Measurements from ENCODE around the gene POLR1E. TPM values are rescaled to one million over a fixed set of nuclear protein-coding genes. Genes with fewer than 3 reads are reported as not detected.

The POLR1E gene
- polyA plus RNA-seq, 3 donors: 2.3 to 4.1 (median 2.4) TPM

DNA sequence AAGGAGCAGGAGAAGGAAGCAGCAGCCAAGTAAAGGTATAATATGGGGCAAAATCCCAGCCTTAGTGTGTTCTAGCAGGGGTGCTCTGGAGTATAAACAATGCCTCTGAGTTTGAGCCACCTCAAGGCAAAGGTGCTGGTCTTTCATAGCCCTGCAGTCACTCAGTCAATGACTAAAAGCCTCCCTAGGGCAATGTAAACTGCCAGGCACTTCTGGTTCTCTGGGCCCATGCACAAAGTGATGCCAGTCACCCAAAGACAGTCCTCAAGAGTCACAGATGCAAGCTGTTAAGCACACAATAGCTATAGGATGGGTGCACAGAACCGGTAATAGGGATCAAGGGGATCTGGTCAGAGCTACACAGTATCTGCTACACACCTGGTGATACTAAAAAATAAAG lies 33.1 kb upstream of the POLR1E start:
- no peak overlapping the region for H3K4me3 Mint-ChIP-seq
- no peaks in the 10 kb centered on the region for H3K9me3 ChIP-seq (replicated peaks in 1 of 2; ENCODE audit: control insufficient read depth in 1 of 2, insufficient read depth in 1 of 2, low read length in 2 of 2)
- no peak for DNase-seq
- peaks cover 2% of the 10 kb centered on the region for H3K4me1 Mint-ChIP-seq
- H3K27ac Mint-ChIP-seq: no peak overlapping the region
- H3K27ac ChIP-seq (ENCODE audit: low read depth in 1 of 2, low read length in 2 of 2): no peak overlapping the region
- peaks cover 14% of the 10 kb centered on the region for H4K20me1 ChIP-seq (ENCODE audit: insufficient read depth, low read length)
- no peaks in the 10 kb centered on the region for H3K4me1 ChIP-seq (ENCODE audit: control insufficient read depth in 1 of 2, insufficient read depth in 2 of 2, low read length in 2 of 2)
- no CpG with 5 or more reads among the region's 1 CpG for WGBS (ENCODE audit: insufficient coverage)
- H3K27me3 ChIP-seq (ENCODE audit: control insufficient read depth in 2 of 2, insufficient read depth in 2 of 2, low read length in 2 of 2): no peaks in the 10 kb centered on the region
- no peaks in the 10 kb centered on the region for H3K27me3 Mint-ChIP-seq (ENCODE audit: low read depth in 3 of 3)
- TF ChIP-seq, protein P1, sequence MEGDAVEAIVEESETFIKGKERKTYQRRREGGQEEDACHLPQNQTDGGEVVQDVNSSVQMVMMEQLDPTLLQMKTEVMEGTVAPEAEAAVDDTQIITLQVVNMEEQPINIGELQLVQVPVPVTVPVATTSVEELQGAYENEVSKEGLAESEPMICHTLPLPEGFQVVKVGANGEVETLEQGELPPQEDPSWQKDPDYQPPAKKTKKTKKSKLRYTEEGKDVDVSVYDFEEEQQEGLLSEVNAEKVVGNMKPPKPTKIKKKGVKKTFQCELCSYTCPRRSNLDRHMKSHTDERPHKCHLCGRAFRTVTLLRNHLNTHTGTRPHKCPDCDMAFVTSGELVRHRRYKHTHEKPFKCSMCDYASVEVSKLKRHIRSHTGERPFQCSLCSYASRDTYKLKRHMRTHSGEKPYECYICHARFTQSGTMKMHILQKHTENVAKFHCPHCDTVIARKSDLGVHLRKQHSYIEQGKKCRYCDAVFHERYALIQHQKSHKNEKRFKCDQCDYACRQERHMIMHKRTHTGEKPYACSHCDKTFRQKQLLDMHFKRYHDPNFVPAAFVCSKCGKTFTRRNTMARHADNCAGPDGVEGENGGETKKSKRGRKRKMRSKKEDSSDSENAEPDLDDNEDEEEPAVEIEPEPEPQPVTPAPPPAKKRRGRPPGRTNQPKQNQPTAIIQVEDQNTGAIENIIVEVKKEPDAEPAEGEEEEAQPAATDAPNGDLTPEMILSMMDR (IDR thresholded peaks at IDR 0.05): no peak
- peaks cover 25% of the 10 kb centered on the region for H3K79me2 ChIP-seq (ENCODE audit: insufficient read depth, low read length)
- no peak overlapping the region for H2AFZ ChIP-seq (ENCODE audit: insufficient read depth, low read depth, low read length, poor library complexity, severe bottlenecking)
- H3K9ac ChIP-seq (ENCODE audit: insufficient read depth, low read length, poor library complexity, severe bottlenecking): no peak overlapping the region
- no peak overlapping the region for H3K4me3 ChIP-seq (replicated peaks in 1 of 3; ENCODE audit: low read depth in 2 of 3, low read length in 3 of 3)
- H3K36me3 ChIP-seq (replicated peaks in 1 of 2; ENCODE audit: control insufficient read depth in 1 of 2, insufficient read depth in 2 of 2, low read length in 2 of 2): peaks cover 3 to 6% of the 10 kb centered on the region in 2 donors
- H3K4me2 ChIP-seq (replicated peaks; ENCODE audit: extremely low read depth, low read length, poor library complexity, severe bottlenecking): no peak overlapping the region
- H3K9me3 Mint-ChIP-seq: peaks cover 0 to 4% (median 0%) of the 10 kb centered on the region in 7 donors
- intact Hi-C loops (cut with micrococcal nuclease): no loop called here
- peaks cover 6 to 13% of the 10 kb centered on the region in 2 donors for H3K36me3 Mint-ChIP-seq

DNA sequence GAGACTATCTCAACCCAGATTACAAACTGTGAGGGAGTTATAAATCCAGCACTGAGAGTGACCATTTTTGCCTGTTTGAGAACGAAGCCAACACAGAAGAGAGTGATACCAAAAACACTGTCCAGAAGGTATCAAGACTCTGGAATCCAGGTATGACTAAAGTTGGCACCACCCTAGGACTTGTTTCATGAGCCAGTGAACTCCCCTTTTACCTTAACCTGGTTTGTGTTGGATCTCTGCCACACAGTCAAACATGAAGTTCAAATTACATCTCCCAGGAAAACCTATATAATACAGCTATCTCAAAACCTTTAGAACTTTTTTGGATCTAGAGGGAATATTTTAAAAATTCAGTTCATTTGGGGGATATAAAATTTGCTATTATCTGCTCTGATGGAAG lies 31.9 kb upstream of the POLR1E start:
- intact Hi-C loops (cut with micrococcal nuclease): no loop called here
- no peaks in the 10 kb centered on the region for H3K27me3 Mint-ChIP-seq (ENCODE audit: low read depth in 3 of 3)
- peaks cover 2% of the 10 kb centered on the region for H3K4me1 Mint-ChIP-seq
- Histone ChIP-seq H2AFZ (ENCODE audit: insufficient read depth, low read depth, low read length, poor library complexity, severe bottlenecking) (no peak overlapping the region), H3K36me3 (replicated peaks in 1 of 2; ENCODE audit: control insufficient read depth in 1 of 2, insufficient read depth in 2 of 2, low read length in 2 of 2) (peaks cover 3 to 6% of the 10 kb centered on the region in 2 donors), H3K9ac (ENCODE audit: insufficient read depth, low read length, poor library complexity, severe bottlenecking) (no peak overlapping the region), H3K9me3 (replicated peaks in 1 of 2; ENCODE audit: control insufficient read depth in 1 of 2, insufficient read depth in 1 of 2, low read length in 2 of 2) (no peaks in the 10 kb centered on the region), H3K79me2 (ENCODE audit: insufficient read depth, low read length) (peaks cover 27% of the 10 kb centered on the region), H3K4me3 (replicated peaks in 1 of 3; ENCODE audit: low read depth in 2 of 3, low read length in 3 of 3) (no peak overlapping the region), H4K20me1 (ENCODE audit: insufficient read depth, low read length) (peaks cover 14% of the 10 kb centered on the region), H3K4me1 (ENCODE audit: control insufficient read depth in 1 of 2, insufficient read depth in 2 of 2, low read length in 2 of 2) (no peaks in the 10 kb centered on the region), H3K4me2 (replicated peaks; ENCODE audit: extremely low read depth, low read length, poor library complexity, severe bottlenecking) (no peak overlapping the region), H3K27me3 (ENCODE audit: control insufficient read depth in 2 of 2, insufficient read depth in 2 of 2, low read length in 2 of 2) (no peaks in the 10 kb centered on the region), H3K27ac (ENCODE audit: low read depth in 1 of 2, low read length in 2 of 2) (no peak overlapping the region)
- peak overlapping the region in 1 of 7 donors; percentile 1 for H3K27ac Mint-ChIP-seq
- TF ChIP-seq, protein P1 (IDR thresholded peaks at IDR 0.05): no peak
- DNase-seq: no peak
- peaks cover 7 to 13% of the 10 kb centered on the region in 2 donors for H3K36me3 Mint-ChIP-seq
- no peak overlapping the region for H3K4me3 Mint-ChIP-seq
- WGBS (ENCODE audit: insufficient coverage): 100% methylated on average over 1 of the region's 1 CpG
- H3K9me3 Mint-ChIP-seq: peaks cover 0 to 4% (median 0%) of the 10 kb centered on the region in 7 donors
